Measurements from ENCODE around the gene ROBO1.

DNA sequence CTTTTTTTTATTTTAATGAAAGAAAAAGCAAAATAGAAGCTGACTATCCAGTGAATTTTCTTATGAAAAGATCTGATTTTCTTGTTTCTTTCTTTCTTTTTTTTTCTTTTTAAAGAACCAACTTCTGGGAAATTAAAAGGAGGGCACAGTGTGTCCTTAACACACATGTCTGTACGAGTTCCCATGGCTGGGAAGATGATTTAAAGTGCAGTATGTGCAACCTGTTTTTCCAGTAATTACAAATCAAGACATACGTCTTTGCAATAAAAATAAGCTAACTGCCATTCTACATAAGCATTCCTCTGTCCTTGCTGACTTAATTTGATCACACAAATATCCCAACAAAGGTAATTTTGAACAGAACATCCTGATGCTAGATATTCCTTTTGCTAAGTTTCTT lies 416.1 kb downstream of the ROBO1 start:
- TF ChIP-seq, protein P1, sequence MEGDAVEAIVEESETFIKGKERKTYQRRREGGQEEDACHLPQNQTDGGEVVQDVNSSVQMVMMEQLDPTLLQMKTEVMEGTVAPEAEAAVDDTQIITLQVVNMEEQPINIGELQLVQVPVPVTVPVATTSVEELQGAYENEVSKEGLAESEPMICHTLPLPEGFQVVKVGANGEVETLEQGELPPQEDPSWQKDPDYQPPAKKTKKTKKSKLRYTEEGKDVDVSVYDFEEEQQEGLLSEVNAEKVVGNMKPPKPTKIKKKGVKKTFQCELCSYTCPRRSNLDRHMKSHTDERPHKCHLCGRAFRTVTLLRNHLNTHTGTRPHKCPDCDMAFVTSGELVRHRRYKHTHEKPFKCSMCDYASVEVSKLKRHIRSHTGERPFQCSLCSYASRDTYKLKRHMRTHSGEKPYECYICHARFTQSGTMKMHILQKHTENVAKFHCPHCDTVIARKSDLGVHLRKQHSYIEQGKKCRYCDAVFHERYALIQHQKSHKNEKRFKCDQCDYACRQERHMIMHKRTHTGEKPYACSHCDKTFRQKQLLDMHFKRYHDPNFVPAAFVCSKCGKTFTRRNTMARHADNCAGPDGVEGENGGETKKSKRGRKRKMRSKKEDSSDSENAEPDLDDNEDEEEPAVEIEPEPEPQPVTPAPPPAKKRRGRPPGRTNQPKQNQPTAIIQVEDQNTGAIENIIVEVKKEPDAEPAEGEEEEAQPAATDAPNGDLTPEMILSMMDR (IDR thresholded peaks at IDR 0.05), result no peak
- TF ChIP-seq ZFX (IDR thresholded peaks at IDR 0.05; ENCODE audit: borderline replicate concordance), result no peak
